LoVo (cell line): Measurements from ENCODE around the gene MRAP2.

ENCODE experiments used
- DNase-seq: peaks from one replicate; pipeline ENCODE4 v3.0.0-alpha.2; 2016; ENCODE audit warnings: low spot score

The MRAP2 gene

DNA sequence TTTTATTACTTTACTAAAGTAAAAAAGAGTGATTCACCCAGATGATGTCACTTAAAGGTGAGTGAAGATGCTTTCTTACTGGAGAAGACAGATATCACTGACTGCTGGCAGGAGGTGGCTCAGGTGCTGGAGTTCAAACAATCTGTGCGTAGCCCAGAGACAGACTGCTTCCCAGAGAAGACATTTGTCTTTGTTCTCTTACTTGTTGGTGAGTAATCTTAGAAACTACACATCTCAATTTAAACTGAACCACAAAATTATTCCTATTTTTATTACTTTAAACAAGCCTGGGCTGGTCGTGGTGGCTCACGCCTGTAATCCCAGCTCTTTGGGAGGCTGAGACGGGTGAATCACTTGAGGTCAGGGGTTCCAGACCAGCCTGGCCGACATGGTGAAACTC lies 101.7 kb downstream of the MRAP2 start:
- no peak for DNase-seq

DNA sequence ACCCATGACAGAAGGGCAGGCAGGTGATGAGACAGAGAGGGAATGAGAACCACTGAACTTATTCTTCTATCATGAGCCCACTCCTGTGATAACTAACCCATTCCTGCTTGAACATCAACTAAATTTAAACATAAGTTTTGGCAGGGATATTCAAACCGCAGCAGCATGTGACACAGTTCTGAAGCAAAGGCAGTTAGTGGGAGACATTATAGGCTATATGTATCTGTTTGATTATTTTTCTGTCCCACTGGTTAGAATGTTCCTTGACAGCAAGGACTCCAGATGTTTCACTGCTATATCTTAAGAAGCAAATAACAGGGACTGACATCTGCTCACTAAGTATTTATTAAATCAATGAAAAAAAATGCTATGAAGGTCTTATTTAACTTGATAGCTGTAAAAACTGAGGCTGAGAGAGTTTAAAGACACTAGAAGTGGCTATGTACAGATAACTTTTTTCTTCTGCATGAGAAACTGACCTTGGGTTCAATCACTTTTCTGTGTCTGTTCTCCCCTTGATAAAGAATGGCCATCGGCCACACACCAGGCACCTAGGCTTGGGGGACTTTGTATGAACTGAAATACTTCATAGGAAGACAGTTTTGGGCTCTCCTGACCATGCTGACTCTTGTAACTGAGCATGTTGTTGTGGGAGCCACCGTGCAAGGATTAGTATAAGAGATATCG lies 102.9 kb downstream of the MRAP2 start:
- DNase-seq: no peak

DNA sequence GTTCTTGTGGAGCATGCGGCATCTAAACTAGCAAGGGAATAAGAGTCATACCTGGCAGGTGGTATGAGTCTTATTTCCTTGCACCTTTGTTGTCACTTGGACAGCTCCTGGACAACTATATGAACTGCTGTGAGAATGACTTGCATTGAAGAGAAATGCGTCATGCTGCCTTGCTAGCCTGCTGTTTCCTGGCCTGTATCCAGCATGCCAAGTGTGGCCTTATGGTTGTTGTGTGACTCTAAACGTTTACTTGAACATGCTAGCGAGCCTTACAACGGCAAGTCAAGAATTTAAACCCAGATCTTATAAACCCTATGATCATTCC lies 103.4 kb downstream of the MRAP2 start:
- no peak for DNase-seq

DNA sequence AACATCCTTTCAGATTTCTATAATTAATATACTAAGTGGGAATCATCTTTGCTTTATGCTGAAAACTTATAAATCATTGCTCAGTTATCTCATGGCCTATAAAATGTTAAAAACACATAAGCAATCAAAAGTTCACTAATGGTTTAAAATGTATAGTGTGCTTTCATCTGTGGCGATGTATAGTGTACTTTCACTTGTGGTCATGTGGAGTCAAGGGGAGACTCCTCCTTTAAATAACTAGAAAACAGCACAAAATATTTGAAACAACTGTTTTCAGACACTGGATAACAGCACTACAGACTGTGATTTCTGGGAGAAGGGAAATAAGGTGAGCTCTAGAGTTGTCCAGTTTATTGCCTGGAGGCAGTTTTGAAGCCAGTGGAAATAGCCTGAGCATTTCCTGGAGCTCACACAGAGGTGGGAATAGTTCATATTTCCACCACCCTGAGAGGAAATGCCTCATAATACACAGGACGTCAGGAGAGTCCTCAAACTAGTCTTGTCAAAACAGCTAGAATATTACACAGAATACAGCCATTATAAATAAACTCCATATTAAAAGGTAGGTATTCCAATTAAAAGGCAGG lies 104.5 kb downstream of the MRAP2 start:
- no peak for DNase-seq

- no peak for DNase-seq
Measured at GRCh38 chr6:84139311-84139710, 105.7 kb downstream of the MRAP2 start.
